GM23248 (cell line): ENCODE measurements around the gene CAPN11. TPM values are rescaled to one million over a fixed set of nuclear protein-coding genes. Genes with fewer than 3 reads are reported as not detected.

Source experiments
- DNase-seq: peaks from one replicate; pipeline ENCODE4 v3.0.0-alpha.2; 2015
- H2AFZ ChIP-seq: fragments of 200-600 bp; sonication (generic); 2 replicates; pipeline ENCODE4 v1.6.1; 2016; ENCODE audit warnings: antibody characterized with exemption
- H3F3A ChIP-seq: fragments of 200-600 bp; sonication (generic); 2 replicates; pipeline ENCODE4 v1.6.1; 2016; ENCODE audit warnings: mild to moderate bottlenecking, antibody characterized with exemption, mixed run types; ENCODE audit not compliant: insufficient read depth
- H3K27ac ChIP-seq: fragments of 200-600 bp; sonication (generic); 2 replicates; pipeline ENCODE4 v1.5.1; 2016; ENCODE audit warnings: mild to moderate bottlenecking
- H3K27me3 ChIP-seq: fragments of 200-600 bp; sonication (generic); replicated peaks from 2 replicates; pipeline ENCODE4 v1.6.1; 2016; ENCODE audit warnings: mild to moderate bottlenecking; ENCODE audit not compliant: insufficient read depth
- H3K36me3 ChIP-seq: fragments of 200-600 bp; sonication (generic); 2 replicates; pipeline ENCODE4 v1.6.1; 2016; ENCODE audit warnings: low read depth, mild to moderate bottlenecking
- H3K4me1 ChIP-seq: fragments of 200-600 bp; sonication (generic); 2 replicates; pipeline ENCODE4 v1.6.1; 2016; ENCODE audit warnings: mild to moderate bottlenecking; ENCODE audit not compliant: insufficient read depth
- H3K4me2 ChIP-seq: fragments of 200-600 bp; sonication (generic); one replicate; pipeline ENCODE4 v1.6.1; 2016; ENCODE audit warnings: mild to moderate bottlenecking; ENCODE audit not compliant: unreplicated experiment
- H3K4me3 ChIP-seq: fragments of 200-600 bp; sonication (generic); 2 replicates; pipeline ENCODE4 v1.5.1; 2016; ENCODE audit warnings: mild to moderate bottlenecking
- H3K79me2 ChIP-seq: fragments of 200-600 bp; sonication (generic); 2 replicates; pipeline ENCODE4 v1.6.1; 2016; ENCODE audit warnings: mild to moderate bottlenecking; ENCODE audit not compliant: insufficient read depth
- H3K9ac ChIP-seq: fragments of 200-600 bp; sonication (generic); 2 replicates; pipeline ENCODE4 v1.6.1; 2016; ENCODE audit warnings: mild to moderate bottlenecking
- H3K9me2 ChIP-seq: fragments of 200-600 bp; sonication (generic); 2 replicates; pipeline ENCODE4 v1.6.1; 2016; ENCODE audit warnings: mixed run types, mild to moderate bottlenecking, moderate library complexity; ENCODE audit not compliant: insufficient read depth
- H3K9me3 ChIP-seq: fragments of 200-600 bp; sonication (generic); one replicate; pipeline ENCODE4 v1.6.1; 2017; ENCODE audit warnings: low read depth
- H4K20me1 ChIP-seq: fragments of 200-600 bp; sonication (generic); 2 replicates; pipeline ENCODE4 v1.6.0; 2016; ENCODE audit not compliant: insufficient read depth
- EZH2 ChIP-seq: fragments of 200-600 bp; sonication (generic); IDR thresholded peaks from 2 replicates; pipeline ENCODE4 v1.6.1; 2018; ENCODE audit warnings: antibody characterized with exemption, mild to moderate bottlenecking; ENCODE audit not compliant: insufficient read depth, poor library complexity, severe bottlenecking
- EZH2phosphoT487 ChIP-seq: fragments of 200-600 bp; sonication (generic); IDR thresholded peaks from 2 replicates; pipeline ENCODE4 v1.6.1; 2018; ENCODE audit warnings: antibody characterized with exemption, moderate library complexity, mild to moderate bottlenecking, low read depth; ENCODE audit not compliant: insufficient read depth
- WGBS, 2 experiments: methylation state at CpG; one replicate each; pipeline ENCODE4 v1.1.6; 2015 to 2017; ENCODE audit warnings: low lambda C conversion rate in 2 of 2, low coverage in 1 of 2; ENCODE audit errors: missing lambda C conversion rate in 2 of 2; 5-methylcytosine and 5-hydroxymethylcytosine counted together
- in situ Hi-C: fragments of 300-500 bp; cut with MboI; formaldehyde crosslinking; loops from 2 replicates; pipeline ENCODE4 v1.15.0; 2020
- polyA plus RNA-seq: library from polyadenylated mRNA; unstranded; fragments of >200 nt; fragmentation: Nextera tagmentation; extraction: Ambion mirVana; gene quantifications from 2 replicates; pipeline ENCODE4 v1.2.1, GENCODE V29; 2016
- total RNA-seq: library from RNA; depleted of rRNA; stranded (reverse); fragments of >200 nt; shearing (Covaris generic); gene quantifications from 2 replicates; pipeline ENCODE4 v1.2.3, GENCODE V29; 2014

CAPN11 gene
- total and polyA plus RNA-seq, 2 experiments from 2014 or later = not detected

GRCh38 chr6:44117397-44118128, 41.1 kb upstream of the CAPN11 start:
- H3K9me2 ChIP-seq = no peaks in the 10 kb centered on the region
- H3K4me3 ChIP-seq = peak overlapping the region; percentile 49
- no peak overlapping the region for H2AFZ ChIP-seq
- H3K27ac ChIP-seq = peak overlapping the region; percentile 92
- peak overlapping the region; percentile 78 for H3K4me2 ChIP-seq
- peak overlapping the region; percentile 78; the same call in 1 of the 2 replicates for H3K9ac ChIP-seq
- in situ Hi-C loops = no loop called here
- peaks cover 93% of the 10 kb centered on the region for H3K79me2 ChIP-seq
- H3K27me3 ChIP-seq = no peaks in the 10 kb centered on the region
- no peaks in the 10 kb centered on the region for H3K9me3 ChIP-seq
- peaks cover 40% of the 10 kb centered on the region for H3F3A ChIP-seq
- DNase-seq = peak; percentile 26
- WGBS, 2 experiments = 80% methylated on average over 6 of the region's 6 CpGs
- peaks cover 70% of the 10 kb centered on the region for H3K4me1 ChIP-seq
- TF ChIP-seq EZH2phosphoT487 = no peak
- TF ChIP-seq EZH2 = no peak
- H4K20me1 ChIP-seq = 0 out of 2 replicates have a peak, but pooled peaks cover 3% of the 10 kb centered on the region
- H3K36me3 ChIP-seq = peaks cover 16% of the 10 kb centered on the region

- Histone ChIP-seq H3K4me2 (peak overlapping the region; percentile 56), H3K4me3 (no peak overlapping the region), H3K27me3 (no peaks in the 10 kb centered on the region), H3F3A (peaks cover 49% of the 10 kb centered on the region), H3K27ac (peak overlapping the region; percentile 48), H3K79me2 (peaks cover 93% of the 10 kb centered on the region), H3K9ac (peak overlapping the region; percentile 9; the same call in 1 of the 2 replicates), H3K36me3 (no peaks in the 10 kb centered on the region), H3K4me1 (peaks cover 82% of the 10 kb centered on the region), H3K9me2 (no peaks in the 10 kb centered on the region), H4K20me1 (peaks cover 9% of the 10 kb centered on the region; the same call in 1 of the 2 replicates), H3K9me3 (no peaks in the 10 kb centered on the region), H2AFZ (no peak overlapping the region)
- in situ Hi-C loops = no loop called here
- TF ChIP-seq EZH2phosphoT487 (no peak), EZH2 (no peak)
- WGBS, 2 experiments = 14 to 25% methylated on average over 5 of the region's 5 CpGs
- DNase-seq = peak; percentile 48
These were observed 38.8 kb upstream of the CAPN11 start for GRCh38 chr6:44119704-44120262.

- 86 to 88% methylated on average over 4 of the region's 4 CpGs for WGBS, 2 experiments
- H3K27ac ChIP-seq = no peak overlapping the region
- H3K4me3 ChIP-seq = no peak overlapping the region
- H3K79me2 ChIP-seq = peaks cover 93% of the 10 kb centered on the region
- peaks cover 11% of the 10 kb centered on the region; the same call in 1 of the 2 replicates for H4K20me1 ChIP-seq
- in situ Hi-C loops = no loop called here
- no peaks in the 10 kb centered on the region for H3K27me3 ChIP-seq
- TF ChIP-seq EZH2phosphoT487 (no peak), EZH2 (no peak)
- no peaks in the 10 kb centered on the region for H3K36me3 ChIP-seq
- DNase-seq = no peak
- H3K9ac ChIP-seq = no peak overlapping the region
- peaks cover 82% of the 10 kb centered on the region for H3K4me1 ChIP-seq
- no peaks in the 10 kb centered on the region for H3K9me2 ChIP-seq
- H3K9me3 ChIP-seq = no peaks in the 10 kb centered on the region
- no peak overlapping the region for H3K4me2 ChIP-seq
- no peak overlapping the region for H2AFZ ChIP-seq
- peaks cover 47% of the 10 kb centered on the region for H3F3A ChIP-seq
These were observed 37.8 kb upstream of the CAPN11 start for GRCh38 chr6:44120692-44121443.

GRCh38 chr6:44122801-44123200, 35.8 kb upstream of the CAPN11 start:
- Histone ChIP-seq H3K4me2 (peak overlapping the region; percentile 15), H3K4me3 (no peak overlapping the region), H3K79me2 (peaks cover 95% of the 10 kb centered on the region), H3K27me3 (no peaks in the 10 kb centered on the region), H3K4me1 (peaks cover 72% of the 10 kb centered on the region), H3K9me3 (no peaks in the 10 kb centered on the region), H3F3A (peaks cover 32% of the 10 kb centered on the region), H3K9me2 (no peaks in the 10 kb centered on the region), H3K27ac (peak overlapping the region; percentile 18), H2AFZ (no peak overlapping the region), H3K9ac (no peak overlapping the region), H3K36me3 (no peaks in the 10 kb centered on the region), H4K20me1 (peaks cover 17% of the 10 kb centered on the region; the same call in 1 of the 2 replicates)
- in situ Hi-C loops = no loop called here
- DNase-seq = peak; percentile 28
- TF ChIP-seq EZH2 (no peak), EZH2phosphoT487 (no peak)
- 48 to 65% methylated on average over 1 of the region's 1 CpG for WGBS, 2 experiments
